NCI-H2227 (cell line): ENCODE measurements around the gene SOD2.
"Not testable (repeated sequence)": the region's sequence is repeated elsewhere in the genome, so short reads cannot be mapped to it uniquely, and the experiment has no call there.

Experiments
- DNase-seq: peaks from one replicate; lab custom pipeline; 2025; ENCODE audit not compliant: unreplicated experiment; lab: John Stamatoyannopoulos, UW

Gene SOD2

GRCh38 chr6:159684013-159684304 is 9.1 kb downstream of the SOD2 start:
- no peak for DNase-seq

- no peak for DNase-seq
Measured at GRCh38 chr6:159682810-159683209, 10.2 kb downstream of the SOD2 start.

GRCh38 chr6:159682295-159682694 is 10.7 kb downstream of the SOD2 start:
- DNase-seq: no peak

- no peak for DNase-seq
Measured at GRCh38 chr6:159681191-159681880, 11.7 kb downstream of the SOD2 start.

GRCh38 chr6:159680104-159680503 is 12.9 kb downstream of the SOD2 start:
- DNase-seq: no peak

- no peak for DNase-seq
Measured at GRCh38 chr6:159679091-159680077, 13.7 kb downstream of the SOD2 start.

DNA sequence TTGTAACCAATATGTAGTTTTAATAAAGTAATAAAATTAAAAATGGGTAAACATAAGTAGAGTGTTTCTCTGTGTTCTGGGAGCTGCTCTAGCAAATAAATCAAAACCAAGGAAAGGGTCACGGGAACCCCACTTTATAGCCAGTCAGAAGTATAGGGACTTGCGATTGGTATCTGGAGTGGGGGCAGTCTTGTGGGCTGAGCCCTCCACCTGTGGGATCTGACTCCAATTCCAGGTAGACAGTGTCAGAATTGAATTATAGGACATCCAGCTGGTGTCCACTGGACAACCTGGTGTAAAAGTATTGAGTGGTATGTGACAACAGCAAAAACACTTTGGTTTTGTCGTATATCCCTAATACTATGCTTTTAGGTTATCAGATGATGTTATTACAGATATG is 14.5 kb downstream of the SOD2 start:
- DNase-seq: no peak

DNA sequence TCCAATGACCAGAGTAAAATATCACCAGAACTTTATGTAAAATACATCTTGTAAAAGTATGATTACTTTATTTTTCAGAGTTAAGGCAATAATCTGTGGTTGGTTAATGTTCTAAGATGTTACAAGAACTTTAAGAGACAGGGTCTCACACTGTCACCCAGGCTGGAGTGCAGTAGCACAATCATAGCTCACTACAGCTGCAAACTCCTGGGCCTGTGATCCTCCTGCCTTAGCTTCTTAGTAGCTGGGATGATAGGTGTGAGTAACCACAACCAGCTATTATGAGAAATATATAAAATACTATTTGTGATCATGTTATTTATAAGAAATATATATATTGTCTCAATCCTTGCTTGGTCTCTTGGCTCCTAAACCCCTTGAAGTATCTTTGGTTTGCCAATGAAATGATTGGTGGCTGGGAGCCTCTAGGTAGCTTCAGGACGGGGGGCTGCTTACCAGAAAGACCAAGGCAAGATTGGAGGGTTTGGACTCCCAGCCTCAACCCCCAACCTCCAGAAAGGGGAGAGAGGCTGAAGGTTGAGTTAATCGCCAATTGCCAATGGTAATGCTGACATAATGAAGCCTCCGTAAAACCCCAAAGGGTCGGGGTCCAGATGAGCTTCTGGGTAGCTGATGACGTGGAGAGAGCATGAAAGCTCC is 15.4 kb downstream of the SOD2 start:
- DNase-seq: no peak

- DNase-seq: no peak
Measured at GRCh38 chr6:159676890-159677505, 16.0 kb downstream of the SOD2 start.

DNA sequence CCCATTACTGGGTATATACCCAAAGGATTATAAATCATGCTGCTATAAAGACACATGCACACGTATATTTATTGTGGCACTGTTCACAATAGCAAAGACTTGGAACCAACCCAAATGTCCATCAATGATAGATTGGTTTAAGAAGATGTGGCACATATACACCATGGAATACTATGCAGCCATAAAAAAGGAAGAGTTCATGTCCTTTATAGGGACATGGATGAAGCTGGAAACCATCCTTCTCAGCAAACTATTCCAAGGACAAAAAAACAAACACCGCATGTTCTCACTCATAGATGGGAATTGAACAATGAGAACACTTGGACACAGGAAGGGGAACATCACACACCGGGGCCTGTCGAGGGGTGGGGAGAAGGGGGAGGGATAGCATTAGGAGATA is 16.8 kb downstream of the SOD2 start:
- not testable (repeated sequence) for DNase-seq

DNA sequence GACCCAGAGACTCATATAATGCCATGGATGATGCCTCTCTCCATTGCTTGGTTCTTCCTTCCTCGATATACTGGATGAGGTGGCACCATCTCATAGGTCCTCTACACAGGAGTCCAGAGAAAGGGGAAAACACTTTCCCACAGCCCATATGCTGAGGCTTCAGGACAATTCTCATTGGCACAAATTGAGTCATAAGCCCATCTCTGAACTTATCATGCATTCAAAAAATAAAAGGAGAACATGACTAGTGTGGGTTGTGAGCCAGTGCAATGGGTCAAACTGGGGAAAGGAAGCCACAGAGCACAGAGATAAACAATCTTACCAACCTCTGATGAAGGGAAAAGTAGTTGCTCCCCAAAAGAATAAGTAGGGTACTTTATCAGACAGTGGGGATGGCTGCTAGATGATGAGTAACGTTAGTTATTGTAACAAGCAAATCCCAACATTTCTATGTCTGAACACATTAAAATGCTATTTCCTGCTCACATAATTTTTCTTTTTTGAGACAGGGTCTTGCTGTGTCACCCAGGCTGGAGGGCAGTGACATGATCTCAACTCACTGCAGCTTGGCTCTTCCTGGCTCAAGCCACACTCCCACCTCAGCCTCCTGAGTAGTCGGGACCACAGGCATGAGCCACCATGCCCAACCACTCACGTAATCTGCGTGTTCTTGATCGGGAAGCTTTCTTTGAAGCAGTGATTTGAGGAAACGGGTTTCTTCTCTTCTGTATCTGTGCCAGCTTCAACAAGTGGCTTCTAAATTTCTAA is 27.0 kb downstream of the SOD2 start:
- DNase-seq: no peak

DNA sequence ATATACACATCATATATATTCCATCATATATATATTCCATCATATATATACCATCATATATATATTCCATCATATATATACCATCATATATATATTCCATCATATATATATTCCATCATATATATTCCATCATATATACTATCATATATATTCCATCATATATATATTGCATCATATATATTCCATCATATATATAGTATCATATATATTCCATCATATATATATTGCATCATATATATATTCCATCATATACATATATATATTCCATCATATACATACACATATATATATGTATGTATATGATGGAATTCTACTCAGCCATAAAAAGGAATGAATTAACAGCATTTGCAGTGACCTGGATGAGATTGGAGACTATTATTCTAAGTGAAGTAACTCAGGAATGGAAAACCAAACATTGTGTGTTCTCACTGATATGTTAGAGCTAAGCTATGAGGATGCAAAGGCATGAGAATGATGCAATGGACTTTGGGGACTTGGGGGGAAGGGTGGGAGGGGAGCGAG is 29.6 kb downstream of the SOD2 start:
- not testable (repeated sequence) for DNase-seq

DNA sequence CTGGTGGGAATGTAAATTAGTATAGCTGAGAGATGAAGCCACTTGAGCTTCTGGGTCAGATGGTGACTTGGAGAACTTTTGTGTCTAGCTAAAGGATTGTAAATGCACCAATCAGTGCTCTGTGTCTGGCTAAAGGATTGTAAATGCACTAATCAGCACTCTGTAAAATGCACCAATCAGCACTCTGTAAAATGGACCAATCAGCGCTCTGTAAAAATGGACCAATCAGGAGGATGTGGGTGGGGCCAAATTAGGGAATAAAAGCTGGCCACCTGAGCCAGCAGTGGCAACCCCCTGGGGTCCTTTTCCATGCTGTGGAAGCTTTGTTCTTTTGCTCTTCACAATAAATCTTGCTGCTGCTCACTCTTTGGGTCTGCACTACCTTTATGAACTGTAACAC is 31.1 kb downstream of the SOD2 start:
- not testable (repeated sequence) for DNase-seq

GRCh38 chr6:159655409-159655988 is 37.5 kb downstream of the SOD2 start:
- no peak for DNase-seq

- DNase-seq: peak; percentile 63
Measured at GRCh38 chr6:159654483-159655098, 38.5 kb downstream of the SOD2 start.

DNA sequence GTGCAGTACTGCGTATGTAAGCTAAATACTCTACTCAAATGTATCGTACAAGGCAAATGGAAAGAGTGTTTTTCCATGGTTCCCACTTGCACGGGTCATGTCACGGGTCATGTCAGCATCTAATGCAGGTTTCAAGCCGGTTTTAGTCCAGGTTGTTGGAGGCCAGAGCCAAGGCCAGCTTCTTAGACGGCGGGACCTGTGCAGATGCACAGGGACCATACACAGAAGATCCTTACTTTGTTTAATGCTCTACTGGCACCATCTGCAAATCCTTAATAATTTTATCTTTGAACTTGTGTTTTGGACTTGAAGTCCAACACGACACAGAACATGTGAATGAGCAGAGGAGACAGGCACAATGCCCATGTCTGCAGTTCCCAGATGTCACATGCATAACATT is 42.7 kb downstream of the SOD2 start:
- no peak for DNase-seq

DNA sequence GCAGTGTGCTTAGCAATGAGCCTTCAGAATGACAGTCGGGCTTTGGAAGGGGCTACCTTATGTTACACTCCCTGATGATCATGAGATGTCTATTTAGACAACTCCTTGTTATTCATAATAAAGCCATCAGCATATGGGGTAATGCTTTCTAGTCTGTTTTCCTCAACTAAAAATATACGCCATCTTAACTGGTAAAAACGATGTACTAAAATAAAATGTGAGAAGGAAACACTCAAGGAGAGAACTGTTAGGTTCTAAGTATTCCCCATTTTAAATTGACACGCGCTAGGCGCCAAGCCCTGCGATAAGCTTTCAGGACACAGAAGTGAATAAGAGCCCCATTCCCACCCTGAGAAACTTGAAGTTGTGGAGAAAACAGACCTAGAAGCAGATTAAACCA is 43.6 kb downstream of the SOD2 start:
- DNase-seq: no peak

DNA sequence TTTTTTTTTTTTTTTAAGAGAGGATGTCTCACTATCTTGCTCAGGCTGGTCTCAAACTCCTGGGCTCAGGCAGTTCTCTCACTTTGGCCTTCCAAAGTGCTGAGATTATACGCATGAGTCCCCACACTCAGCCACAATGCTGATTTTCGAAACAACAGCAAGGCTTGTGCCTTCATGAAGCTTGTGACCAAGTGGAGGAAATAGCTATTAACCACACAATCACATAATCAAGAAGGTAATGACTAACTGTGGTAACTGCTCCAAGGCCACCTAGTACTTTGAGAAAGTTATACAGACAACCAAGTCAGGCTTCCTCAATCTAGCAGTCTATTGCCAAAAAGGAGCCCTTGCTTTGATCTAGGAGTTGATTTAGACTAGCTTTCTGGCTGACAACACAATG is 46.3 kb downstream of the SOD2 start:
- no peak for DNase-seq

DNA sequence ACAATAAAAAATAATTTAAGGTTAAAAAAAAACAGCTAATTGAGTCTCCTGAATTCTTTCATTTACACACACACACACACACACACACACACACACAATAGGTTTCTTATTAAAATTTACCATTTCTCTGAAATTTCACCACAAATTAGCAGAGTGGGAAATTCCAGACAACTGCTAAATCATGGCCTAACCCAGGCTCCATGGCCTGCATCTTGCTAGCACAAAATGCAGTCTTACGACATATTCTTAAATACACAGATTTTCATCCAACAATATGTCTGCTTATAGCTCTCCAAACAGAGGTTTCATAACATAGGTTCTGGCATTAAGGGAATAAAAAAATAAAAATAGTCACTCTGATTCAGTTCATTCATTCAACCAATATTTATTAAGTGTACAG is 46.9 kb downstream of the SOD2 start:
- no peak for DNase-seq

DNA sequence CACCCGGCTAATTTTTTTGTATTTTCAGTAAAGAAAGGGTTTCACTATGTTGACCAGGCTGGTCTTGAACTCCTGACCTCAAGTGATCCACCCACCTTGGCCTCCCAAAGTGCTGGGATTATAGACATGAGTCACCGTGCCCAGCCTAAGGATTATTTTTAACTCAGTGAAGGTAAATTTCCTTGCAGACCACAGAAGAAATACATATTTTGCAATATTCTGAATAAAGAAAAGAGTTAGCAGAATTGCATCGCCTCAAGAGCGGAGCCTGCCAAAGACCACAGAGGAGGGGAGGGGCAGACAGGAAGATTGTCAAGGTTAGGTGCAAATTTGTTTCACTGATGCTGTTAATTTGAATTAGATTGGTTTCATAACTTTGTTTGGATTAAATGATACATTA is 47.4 kb downstream of the SOD2 start:
- DNase-seq: no peak
